OCI-LY3 (cell line): ENCODE data around the gene ALOX15.

Source experiments
- EZH2phosphoT487 ChIP-seq: fragments of 200-600 bp; shearing (Covaris generic); IDR thresholded peaks from 2 replicates; pipeline ENCODE4 v1.6.1; 2018; ENCODE audit warnings: antibody characterized with exemption, mixed run types, low read depth
- TF ChIP-seq, protein P1 (sequence below): fragments of 200-600, 300-600 bp; sonication (generic); IDR thresholded peaks from 2 replicates; pipeline ENCODE4 v1.5.1; 2014; ENCODE audit warnings: antibody characterized with exemption, low read length, low read depth

- TF ChIP-seq, protein P1, sequence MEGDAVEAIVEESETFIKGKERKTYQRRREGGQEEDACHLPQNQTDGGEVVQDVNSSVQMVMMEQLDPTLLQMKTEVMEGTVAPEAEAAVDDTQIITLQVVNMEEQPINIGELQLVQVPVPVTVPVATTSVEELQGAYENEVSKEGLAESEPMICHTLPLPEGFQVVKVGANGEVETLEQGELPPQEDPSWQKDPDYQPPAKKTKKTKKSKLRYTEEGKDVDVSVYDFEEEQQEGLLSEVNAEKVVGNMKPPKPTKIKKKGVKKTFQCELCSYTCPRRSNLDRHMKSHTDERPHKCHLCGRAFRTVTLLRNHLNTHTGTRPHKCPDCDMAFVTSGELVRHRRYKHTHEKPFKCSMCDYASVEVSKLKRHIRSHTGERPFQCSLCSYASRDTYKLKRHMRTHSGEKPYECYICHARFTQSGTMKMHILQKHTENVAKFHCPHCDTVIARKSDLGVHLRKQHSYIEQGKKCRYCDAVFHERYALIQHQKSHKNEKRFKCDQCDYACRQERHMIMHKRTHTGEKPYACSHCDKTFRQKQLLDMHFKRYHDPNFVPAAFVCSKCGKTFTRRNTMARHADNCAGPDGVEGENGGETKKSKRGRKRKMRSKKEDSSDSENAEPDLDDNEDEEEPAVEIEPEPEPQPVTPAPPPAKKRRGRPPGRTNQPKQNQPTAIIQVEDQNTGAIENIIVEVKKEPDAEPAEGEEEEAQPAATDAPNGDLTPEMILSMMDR: no peak
- TF ChIP-seq EZH2phosphoT487: no peak
These were observed 58.3 kb downstream of the ALOX15 start for GRCh38 chr17:4583206-4583605.
